Cardiac muscle cell (in vitro differentiated cells and primary cell): ENCODE data around the gene TMEM121B. TPM values are rescaled to one million over a fixed set of nuclear protein-coding genes. Genes with fewer than 3 reads are reported as not detected.

ENCODE experiments used
- DNase-seq, 2 donors: peaks; one replicate each; pipeline versions ENCODE4 v3.0.0 to v3.0.0-alpha.2; 2010 to 2017; ENCODE audit warnings: low read depth in 1 of 2, low spot score in 1 of 2
- H3K27ac ChIP-seq: fragments of 200-600 bp; sonication (generic); 2 replicates; pipeline ENCODE4 v1.5.1; 2016
- H3K27me3 ChIP-seq: fragments of 200-600 bp; sonication (generic); 2 replicates; pipeline ENCODE4 v1.6.0; 2016; ENCODE audit warnings: control low read depth
- H3K36me3 ChIP-seq: fragments of 200-600 bp; sonication (generic); 2 replicates; pipeline ENCODE4 v1.5.1; 2016; ENCODE audit warnings: control low read depth
- H3K4me1 ChIP-seq: fragments of 200-600 bp; sonication (generic); 2 replicates; pipeline ENCODE4 v1.8.1; 2017; ENCODE audit warnings: low read depth, mild to moderate bottlenecking, mixed run types
- H3K4me3 ChIP-seq: fragments of 200-600 bp; sonication (generic); 2 replicates; pipeline ENCODE4 v1.5.1; 2016; ENCODE audit warnings: mild to moderate bottlenecking
- H3K9me3 ChIP-seq: fragments of 200-600 bp; sonication (generic); 2 replicates; pipeline ENCODE4 v1.5.1; 2017; ENCODE audit warnings: low read depth, mild to moderate bottlenecking, control low read depth
- CTCF ChIP-seq: IDR thresholded peaks from 2 replicates; pipeline ENCODE4 v1.5.1; 2012; ENCODE audit warnings: low read depth, mild to moderate bottlenecking, low read length
- polyA plus RNA-seq: library from polyadenylated mRNA; unstranded; fragments of >200 nt; fragmentation: Nextera tagmentation; extraction: Ambion mirVana; gene quantifications from 2 replicates; pipeline ENCODE4 v1.2.1, GENCODE V29; 2016
- total RNA-seq: library from RNA; depleted of rRNA; stranded (reverse); fragments of >200 nt; gene quantifications from 2 replicates; pipeline ENCODE4 v1.2.3, GENCODE V29; 2016

TMEM121B gene
- total and polyA plus RNA-seq, 2 experiments from 2014 or later: 4.5 to 10.2 TPM

DNA sequence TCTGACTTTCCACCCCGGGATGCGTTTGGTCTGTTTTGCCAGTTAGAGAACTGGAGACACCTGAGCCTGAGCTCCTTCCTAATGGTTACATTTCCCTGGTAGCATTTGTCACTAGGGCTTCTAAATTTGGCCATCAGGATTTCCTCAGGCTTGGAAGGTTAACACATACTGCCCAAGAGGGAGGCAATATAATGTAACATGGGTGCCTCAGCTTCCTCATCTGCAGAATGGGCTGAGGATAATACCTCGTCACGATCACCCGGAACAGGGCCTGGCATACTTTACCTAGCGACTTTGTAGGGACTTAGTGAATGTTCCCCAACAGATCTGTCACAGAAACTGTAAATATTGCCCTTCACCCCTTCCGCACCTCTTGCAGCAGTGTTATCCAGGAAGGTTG lies 25.1 kb downstream of the TMEM121B start:
- Histone ChIP-seq H3K27me3 (no peaks in the 10 kb centered on the region), H3K27ac (no peak overlapping the region), H3K9me3 (no peaks in the 10 kb centered on the region), H3K36me3 (no peaks in the 10 kb centered on the region), H3K4me1 (no peaks in the 10 kb centered on the region), H3K4me3 (no peak overlapping the region)
- TF ChIP-seq CTCF: no peak
- DNase-seq: no peak

DNA sequence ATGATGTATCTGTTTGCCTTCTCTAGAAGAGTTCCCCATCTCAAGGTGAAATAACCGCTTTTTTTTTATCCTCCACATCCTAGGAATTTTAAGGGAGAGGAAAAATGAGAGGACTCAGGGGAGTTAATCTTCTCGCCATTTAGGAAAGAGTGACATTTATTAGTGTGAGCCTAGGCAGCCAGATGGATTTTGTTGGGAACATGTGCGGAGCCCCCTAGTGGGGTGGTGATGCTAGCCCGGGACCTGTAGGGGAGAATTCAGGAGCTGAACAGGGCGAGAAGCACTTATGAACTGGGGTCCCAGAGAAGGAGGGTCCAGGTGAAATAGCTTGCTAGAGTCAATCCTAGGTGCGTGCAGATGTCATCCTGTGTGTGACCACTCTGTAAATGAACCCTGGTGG lies 25.6 kb downstream of the TMEM121B start:
- Histone ChIP-seq H3K4me3 (no peak overlapping the region), H3K36me3 (no peaks in the 10 kb centered on the region), H3K9me3 (no peaks in the 10 kb centered on the region), H3K27me3 (no peaks in the 10 kb centered on the region), H3K4me1 (no peaks in the 10 kb centered on the region), H3K27ac (no peak overlapping the region)
- DNase-seq: peak in 1 of 2 donors; percentile 22
- TF ChIP-seq CTCF: peak; percentile 42

- Histone ChIP-seq H3K27me3 (no peaks in the 10 kb centered on the region), H3K4me1 (no peaks in the 10 kb centered on the region), H3K4me3 (no peak overlapping the region), H3K27ac (no peak overlapping the region), H3K9me3 (no peaks in the 10 kb centered on the region), H3K36me3 (no peaks in the 10 kb centered on the region)
- no peak for TF ChIP-seq CTCF
- DNase-seq: no peak
Measured at GRCh38 chr22:17093081-17093480, 28.1 kb downstream of the TMEM121B start.

- DNase-seq: no peak
- H3K4me1 ChIP-seq: no peaks in the 10 kb centered on the region
- no peaks in the 10 kb centered on the region for H3K36me3 ChIP-seq
- no peak overlapping the region for H3K4me3 ChIP-seq
- H3K27me3 ChIP-seq: peaks cover 12% of the 10 kb centered on the region
- TF ChIP-seq CTCF: no peak
- no peaks in the 10 kb centered on the region for H3K9me3 ChIP-seq
- no peak overlapping the region for H3K27ac ChIP-seq
Measured at GRCh38 chr22:17091851-17092250, 29.3 kb downstream of the TMEM121B start.

- TF ChIP-seq CTCF: no peak
Measured at GRCh38 chr22:17090550-17090949, 30.6 kb downstream of the TMEM121B start.

More at GRCh38 chr22:17090550-17090949, 30.6 kb downstream of the TMEM121B start:
- Histone ChIP-seq H3K4me3 (no peak overlapping the region), H3K27me3 (peaks cover 25% of the 10 kb centered on the region), H3K4me1 (no peaks in the 10 kb centered on the region), H3K27ac (no peak overlapping the region), H3K36me3 (no peaks in the 10 kb centered on the region), H3K9me3 (no peaks in the 10 kb centered on the region)
- no peak for DNase-seq
